Adrenal gland (tissue), 5 donors: ENCODE results near the gene COPRS.
"Not testable (repeated sequence)": the region's sequence is repeated elsewhere in the genome, so short reads cannot be mapped to it uniquely, and the experiment has no call there.

ENCODE experiments used
- POLR2A ChIP-seq, 2 donors: fragments of 450-650 bp; IDR thresholded peaks; one replicate each; pipeline ENCODE4 v1.6.1; 2017; ENCODE audit warnings: antibody characterized with exemption in 2 of 2, mild to moderate bottlenecking in 2 of 2, moderate library complexity in 1 of 2
- TF ChIP-seq, protein P1 (sequence below), 6 experiments: fragments of 450-650 bp in 4 of 6; fragments of 200-600 bp in 2 of 6; sonication (generic) in 1 of 6; IDR thresholded peaks; 1 replicate in 5 of 6; 2 replicates in 1 of 6; pipeline versions ENCODE4 v1.5.1 to v1.8.0; 2016 to 2021; ENCODE audit warnings: antibody characterized with exemption in 6 of 6, mild to moderate bottlenecking in 2 of 6, moderate library complexity in 1 of 6
- donor health status: DM: no; HTN: no; CAD: no.

- TF ChIP-seq, protein P1, sequence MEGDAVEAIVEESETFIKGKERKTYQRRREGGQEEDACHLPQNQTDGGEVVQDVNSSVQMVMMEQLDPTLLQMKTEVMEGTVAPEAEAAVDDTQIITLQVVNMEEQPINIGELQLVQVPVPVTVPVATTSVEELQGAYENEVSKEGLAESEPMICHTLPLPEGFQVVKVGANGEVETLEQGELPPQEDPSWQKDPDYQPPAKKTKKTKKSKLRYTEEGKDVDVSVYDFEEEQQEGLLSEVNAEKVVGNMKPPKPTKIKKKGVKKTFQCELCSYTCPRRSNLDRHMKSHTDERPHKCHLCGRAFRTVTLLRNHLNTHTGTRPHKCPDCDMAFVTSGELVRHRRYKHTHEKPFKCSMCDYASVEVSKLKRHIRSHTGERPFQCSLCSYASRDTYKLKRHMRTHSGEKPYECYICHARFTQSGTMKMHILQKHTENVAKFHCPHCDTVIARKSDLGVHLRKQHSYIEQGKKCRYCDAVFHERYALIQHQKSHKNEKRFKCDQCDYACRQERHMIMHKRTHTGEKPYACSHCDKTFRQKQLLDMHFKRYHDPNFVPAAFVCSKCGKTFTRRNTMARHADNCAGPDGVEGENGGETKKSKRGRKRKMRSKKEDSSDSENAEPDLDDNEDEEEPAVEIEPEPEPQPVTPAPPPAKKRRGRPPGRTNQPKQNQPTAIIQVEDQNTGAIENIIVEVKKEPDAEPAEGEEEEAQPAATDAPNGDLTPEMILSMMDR (IDR thresholded peaks at IDR 0.05): not testable (repeated sequence)
- TF ChIP-seq POLR2A (IDR thresholded peaks at IDR 0.05): not testable (repeated sequence)
Observed at GRCh38 chr17:31809876-31810275, 49.2 kb downstream of the COPRS start.
